Hindlimb muscle (tissue), 1 donor: ENCODE results near the gene GAB2. TPM values are rescaled to one million over a fixed set of nuclear protein-coding genes. Genes with fewer than 3 reads are reported as not detected.

Source experiments
- DNase-seq: peaks from one replicate; pipeline ENCODE4 v3.0.0-alpha.2; 2013
- polyA plus RNA-seq: library from polyadenylated mRNA; unstranded; fragments of 120-200 nt; gene quantifications from one replicate; pipeline ENCODE4 v1.2.1, GENCODE V29; 2013; ENCODE audit not compliant: insufficient read length

GAB2 gene
- polyA plus RNA-seq, 1 donor = 15.1 TPM

DNA sequence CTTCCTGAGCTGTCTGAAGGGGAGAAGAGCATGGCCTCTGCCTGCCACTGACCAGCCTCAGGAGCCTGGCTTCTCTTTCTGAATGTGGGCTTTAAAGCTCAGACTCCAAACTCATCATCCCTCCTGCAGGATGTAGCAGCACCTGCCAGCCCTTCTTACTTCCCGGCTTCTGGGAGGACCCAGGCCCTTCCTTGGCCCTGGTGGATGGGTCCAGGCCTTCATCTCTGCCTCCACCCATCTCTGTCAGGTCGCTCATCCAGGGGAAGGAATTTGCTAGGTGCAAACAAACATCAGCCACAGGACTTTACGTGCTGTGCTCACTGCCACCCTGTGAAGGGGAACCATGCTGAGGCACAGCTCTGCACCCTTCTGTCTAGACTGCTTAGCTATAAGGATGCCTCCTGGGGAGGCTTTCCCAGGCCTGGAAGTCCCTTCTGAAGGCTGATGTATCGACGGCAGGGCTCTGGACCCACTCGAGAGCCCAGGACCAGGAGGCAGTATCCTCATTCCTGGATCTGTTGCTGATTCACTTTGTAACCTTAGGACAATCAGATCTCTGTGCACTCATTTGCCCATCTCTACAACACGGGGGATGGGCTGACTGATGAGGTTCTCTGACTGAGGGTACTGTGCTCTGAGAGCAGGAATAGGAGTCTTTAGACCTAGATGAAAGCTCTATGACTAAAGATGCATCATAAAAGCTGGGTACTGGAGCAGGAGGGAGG, 198.0 kb downstream of the GAB2 start:
- DNase-seq = no peak

DNA sequence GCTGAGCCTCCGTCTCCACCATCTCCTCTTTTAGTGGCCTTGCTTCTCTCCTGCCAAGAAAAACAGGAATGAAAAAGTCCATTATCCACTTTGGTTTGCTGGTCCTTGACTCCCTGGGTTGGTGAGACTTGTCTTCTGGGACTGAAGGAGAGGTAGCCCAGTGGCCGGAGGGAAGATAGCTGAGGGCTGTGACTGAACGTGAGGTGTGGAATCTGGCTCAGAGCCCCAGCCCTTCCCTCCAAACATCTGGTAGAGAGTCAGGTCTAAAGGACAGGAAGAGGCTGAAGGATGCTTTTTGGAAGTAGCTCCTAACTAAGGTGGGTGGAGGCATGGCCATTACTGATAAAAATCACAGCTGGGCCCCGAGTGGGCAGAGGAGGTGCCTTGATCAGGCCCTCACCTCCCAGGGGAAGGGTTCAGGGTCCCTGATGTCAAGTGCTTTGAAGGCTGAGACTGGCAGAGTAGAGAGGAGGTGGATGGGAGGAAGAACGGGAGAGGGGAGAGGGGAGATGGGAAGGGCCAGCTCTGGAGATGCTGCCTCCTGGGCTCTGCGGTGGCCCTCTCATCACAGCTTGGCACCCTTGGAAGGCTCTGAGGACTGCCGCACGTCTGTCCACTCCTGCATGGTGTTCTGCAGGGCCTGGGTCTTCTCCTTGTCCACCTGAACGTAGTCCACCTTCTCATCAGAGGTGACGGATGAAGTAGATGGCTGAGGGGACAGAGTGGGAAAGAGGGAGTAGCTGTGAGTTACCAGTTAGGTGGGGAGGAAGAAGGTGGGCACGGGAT, 198.7 kb downstream of the GAB2 start:
- no peak for DNase-seq

DNA sequence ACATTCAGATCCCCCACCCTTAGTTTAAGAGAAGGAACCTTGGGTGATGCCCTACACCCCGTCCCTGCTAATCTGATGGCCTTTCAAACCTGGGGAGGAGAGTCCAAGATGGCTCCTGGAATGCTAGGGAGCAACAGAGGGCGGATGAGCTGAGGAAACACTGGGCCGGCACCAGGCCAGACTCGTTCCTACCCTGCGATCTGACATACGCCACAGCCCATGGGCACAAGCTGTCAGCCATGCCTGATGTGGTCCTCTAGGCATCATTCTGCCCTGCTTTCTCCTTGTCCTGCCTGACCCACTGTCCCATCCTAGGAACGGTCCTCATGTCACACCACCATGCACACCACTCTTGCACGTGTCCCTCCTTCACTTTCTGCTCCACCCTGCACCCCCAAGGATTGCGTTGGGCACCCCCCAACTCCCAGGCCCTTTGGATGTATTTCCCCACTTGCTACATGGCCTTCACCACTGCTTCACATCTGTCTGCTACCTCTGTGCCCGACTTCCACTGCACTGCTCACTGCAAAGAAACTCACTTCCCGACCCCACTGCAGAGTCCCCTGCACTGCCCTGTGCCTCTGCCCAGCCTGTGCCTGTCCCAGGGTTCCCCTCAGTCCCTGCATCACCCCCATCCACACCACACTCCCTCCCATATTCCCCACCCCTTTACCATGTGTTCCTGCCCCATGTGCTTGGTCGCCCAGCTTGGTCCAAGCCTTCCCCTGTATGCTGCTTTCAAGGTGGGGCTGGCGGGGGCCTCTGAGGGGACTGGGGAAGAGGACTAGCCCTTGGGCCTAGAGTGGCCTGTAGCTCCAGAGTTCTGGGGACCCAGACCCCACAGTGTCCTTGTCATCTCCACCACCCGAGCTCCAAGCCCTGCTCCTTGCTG, 199.7 kb downstream of the GAB2 start:
- DNase-seq = no peak

GRCh38 chr11:78216571-78217287, 200.9 kb downstream of the GAB2 start:
- DNase-seq = no peak

GRCh38 chr11:78216021-78216420, 201.6 kb downstream of the GAB2 start:
- DNase-seq = no peak

DNA sequence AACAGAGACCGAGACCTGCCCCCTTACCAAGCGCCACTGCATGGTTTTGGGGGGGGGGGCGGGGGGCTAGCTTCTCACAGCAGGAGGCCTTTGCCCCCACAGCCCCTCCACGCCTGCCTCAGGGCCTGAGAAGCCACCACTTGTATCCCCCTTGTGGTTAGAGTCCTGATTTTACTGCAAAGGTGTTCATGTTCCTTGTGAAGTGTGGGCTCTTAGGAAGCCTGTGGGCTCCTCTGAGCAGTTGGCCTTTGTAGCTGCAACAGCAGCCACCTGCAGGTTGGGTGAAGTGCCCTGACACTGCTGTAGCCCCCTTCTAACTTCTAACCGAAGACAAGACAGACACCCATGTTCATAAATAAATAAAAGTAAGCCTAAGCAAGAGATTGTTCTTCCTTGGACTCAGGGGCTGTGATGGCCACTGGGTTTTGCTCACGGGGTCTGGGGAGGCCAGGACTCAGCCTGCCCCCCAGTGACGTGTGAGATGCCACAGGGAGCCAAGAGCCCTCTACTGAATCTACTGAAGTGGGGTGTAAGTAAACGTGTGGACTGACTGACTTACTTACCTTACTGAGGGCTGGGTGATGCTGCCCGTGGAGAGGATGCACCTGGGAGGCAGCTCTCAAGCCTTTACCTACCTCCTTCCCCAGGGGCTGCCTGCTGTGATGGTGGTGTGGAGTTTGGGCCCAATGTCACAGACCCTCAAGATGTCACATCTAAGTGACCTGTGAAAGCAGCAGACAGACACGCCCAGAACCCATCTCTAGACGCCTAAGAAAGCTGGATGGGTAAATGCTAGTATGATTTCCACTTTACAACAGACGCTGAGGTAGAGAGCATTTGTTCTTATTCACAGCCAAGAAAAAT, 203.1 kb downstream of the GAB2 start:
- no peak for DNase-seq

DNA sequence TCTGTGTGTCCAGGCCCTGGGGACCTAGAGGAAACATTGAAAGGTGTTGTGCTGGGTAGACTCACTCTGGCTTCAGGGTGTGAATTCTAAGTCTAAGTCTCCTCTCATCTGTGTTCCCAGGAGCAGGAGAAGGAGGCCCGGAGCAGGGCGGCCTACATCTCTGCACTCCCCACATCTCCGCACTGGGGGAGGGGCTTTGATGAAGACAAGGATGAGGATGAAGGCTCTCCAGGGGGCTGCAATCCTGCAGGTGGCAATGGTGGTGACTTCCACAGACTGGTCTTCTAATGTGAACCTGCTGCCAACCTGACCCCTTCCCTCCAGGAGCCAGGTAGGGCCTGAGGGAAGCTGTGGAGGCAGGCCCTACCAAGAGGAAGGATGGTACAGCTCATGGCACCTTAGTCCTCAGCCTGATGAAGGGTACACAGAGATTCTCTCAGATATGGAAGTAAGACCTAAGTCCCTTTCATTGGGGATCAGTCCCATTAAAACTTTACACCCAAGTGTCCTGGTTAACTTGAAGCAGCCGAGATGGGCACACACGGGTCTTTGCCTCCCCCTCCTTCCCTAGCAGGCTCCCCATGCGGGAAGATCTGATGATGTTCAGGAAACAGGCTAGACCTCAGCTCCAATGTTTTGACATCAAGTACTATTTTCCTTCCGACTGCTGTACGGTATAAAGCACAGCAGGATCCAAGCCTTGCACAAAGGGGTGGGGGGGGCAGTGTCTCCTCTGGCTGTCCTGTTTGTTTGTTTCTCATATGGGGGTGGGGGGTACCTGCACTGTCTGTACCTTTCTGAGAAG, 203.9 kb downstream of the GAB2 start:
- no peak for DNase-seq

GRCh38 chr11:78212586-78213371, 204.8 kb downstream of the GAB2 start:
- DNase-seq = no peak

DNA sequence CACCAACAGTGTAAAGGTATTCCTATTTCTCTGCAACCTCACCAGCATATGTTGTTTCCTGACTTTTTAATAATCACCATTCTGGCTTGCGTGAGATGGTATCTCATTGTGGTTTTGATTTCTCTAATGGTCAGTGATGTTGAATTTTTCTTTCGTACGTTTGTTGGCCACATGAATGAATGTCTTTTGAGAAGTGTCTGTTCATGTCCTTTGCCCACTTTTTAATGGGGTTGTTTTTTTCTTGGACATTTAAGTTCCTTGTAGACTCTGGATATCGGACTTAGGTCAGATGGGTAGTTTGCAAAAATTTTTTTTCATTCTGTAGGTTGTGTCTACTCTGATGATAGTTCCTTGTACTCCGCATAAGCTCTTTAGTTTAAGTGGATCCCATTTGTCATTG, 206.1 kb downstream of the GAB2 start:
- DNase-seq = no peak

- DNase-seq = no peak
Observed at GRCh38 chr11:78210000-78210608, 207.5 kb downstream of the GAB2 start.

DNA sequence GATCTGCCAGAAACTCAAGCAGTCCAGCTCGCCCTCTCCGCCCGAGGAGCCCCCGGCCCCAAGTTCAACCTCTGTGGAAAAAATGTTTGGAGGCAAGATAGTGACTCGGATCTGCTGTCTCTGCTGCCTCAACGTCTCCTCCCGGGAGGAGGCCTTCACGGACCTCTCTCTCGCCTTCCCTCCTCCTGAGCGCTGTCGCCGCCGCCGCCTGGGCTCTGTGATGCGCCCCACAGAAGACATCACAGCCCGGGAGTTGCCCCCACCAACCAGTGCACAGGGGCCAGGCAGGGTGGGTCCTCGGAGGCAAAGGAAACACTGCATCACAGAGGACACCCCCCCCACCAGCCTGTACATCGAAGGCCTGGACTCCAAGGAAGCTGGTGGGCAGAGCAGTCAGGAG, 208.1 kb downstream of the GAB2 start:
- no peak for DNase-seq

DNA sequence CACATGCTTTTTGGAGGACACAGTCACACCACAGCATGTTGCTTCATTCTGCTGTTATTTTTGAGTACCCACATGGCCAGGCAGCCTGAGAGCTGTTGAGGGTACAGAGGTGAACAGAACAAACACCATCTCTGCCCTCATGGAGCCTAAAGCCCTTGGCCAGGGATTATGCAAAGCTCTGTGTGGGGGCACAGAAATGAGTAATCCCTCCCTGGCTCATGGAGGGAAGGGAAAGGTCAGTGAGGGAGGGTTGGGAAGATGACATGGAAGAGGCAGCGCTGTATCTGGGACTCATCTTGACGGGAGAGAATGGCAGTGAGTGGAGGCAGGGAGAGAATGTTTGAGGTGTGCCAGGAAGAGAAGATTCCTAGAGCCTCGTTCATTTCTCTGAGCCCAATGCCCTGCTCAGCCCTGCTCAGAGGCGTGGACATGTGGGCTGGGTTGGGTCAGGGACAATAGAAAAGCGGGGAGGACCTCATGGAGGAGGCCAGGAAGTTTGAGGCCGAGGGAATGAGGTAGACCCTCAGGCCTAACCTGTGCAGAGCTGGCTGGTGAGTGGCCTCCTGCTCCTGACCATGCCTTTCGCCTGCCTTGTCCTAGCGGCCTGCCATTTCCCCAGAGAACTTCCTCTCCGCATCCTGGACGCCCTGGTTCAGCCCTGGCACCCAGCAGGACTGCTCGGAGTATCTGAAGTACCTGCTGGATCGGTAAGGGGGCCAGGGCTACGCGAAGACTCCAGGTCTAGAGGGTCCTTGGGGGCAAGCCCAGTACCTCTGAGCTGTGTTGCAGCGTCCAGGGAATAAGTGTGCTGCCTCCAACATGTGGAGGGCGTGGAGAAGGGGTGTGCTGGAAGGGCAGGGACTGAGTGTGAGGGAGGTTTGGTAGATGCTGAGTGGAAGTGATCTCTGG, 209.1 kb downstream of the GAB2 start:
- no peak for DNase-seq

DNA sequence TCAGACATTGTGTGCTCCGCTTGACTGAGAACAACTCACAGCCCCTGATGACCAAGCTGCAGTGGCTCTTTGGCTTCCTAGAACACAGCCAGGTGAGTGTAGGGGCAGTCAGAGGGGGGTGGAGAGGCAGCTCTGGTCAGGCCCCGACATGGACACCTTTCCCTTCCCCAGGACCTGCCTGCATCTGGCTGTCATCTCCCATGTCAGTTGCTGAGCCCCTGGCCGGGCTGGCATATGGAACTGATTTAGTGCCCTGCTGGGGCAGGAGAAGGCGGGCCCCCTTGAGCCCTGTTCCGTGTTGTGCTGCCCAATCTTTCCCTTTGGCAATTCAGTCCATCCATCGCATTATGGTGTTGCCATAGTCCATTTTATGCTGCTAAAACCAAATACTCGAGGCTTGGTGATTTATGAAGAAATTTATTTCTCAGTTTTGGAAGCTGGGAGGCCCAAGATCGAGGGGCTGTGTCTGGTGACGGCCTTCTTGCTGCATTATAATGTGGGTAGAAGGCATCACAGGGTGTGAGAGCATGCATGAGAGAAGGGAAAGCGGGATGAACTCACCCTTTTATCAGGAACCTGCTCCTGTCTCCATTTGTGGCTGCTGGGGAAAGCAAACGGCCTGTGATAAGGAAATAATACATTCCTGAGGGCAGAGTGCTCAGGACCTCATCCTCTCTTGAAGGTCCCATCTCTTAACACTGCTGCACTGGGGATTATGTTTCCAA, 209.9 kb downstream of the GAB2 start:
- no peak for DNase-seq

DNA sequence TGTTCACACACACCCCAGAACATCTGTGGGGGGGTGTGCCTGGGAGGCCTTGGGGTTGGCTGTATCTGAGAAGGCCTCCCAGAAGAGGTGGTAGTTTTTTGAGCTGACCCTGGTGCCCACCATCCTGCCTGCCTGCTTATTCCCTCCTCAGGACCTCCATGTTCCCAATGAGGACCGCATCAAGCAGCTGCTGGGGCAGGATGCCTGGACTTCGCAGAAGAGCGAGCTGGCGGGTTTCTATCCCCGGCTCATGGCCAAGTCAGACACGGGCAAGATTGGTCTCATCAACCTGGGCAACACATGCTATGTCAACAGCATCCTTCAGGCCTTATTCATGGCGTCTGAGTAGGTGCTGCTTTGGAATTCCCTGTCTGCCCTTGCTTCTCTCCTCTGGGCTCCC, 211.9 kb downstream of the GAB2 start:
- no peak for DNase-seq

- no peak for DNase-seq
Observed at GRCh38 chr11:78205256-78205655, 212.4 kb downstream of the GAB2 start.

DNA sequence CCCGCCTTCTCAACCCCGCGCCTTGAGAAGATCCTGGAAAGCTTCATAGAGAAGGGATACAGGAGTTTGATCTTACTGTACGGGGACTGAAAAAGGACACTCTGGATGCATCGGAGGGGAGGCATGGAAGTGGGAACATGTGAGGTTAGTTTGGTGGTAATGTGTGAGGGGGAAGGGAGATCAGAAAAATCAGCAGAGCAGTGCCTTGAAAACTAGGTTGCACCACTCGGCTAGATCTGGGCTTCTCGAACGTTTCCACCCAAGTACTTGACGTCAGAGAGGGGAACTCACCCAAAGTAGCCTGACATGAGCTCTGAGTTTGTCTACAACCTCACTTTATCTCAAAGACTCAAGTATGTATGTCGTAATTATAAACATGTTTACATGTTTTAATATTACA, 214.4 kb downstream of the GAB2 start:
- DNase-seq = no peak

DNA sequence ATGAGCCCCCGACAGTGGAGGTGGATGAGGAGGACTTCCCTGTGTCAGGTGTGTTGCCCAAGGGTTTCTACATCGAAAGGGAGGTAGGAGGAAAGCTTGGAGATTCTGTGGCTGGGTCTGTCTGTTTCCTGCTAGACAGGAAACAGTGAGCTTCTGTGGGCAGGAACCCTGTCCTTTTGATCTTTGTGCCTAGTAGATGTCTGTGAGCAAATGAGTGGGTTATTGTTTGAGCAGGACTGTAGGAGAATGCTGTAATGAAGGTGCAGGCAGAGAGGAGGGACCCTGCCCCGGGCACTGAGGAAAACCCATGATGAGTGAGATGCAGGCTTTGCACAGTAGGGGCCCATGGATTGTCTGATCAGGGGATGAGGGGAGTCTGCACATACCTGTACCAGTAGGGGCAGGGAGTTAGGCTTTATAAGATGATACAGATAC, 214.9 kb downstream of the GAB2 start:
- DNase-seq = no peak
